ENCODE data around the gene PLCB4. TPM values are rescaled to one million over a fixed set of nuclear protein-coding genes. Genes with fewer than 3 reads are reported as not detected.

Gene PLCB4
- total RNA-seq, 1 donor from 2014 or later: 10.5 TPM

GRCh38 chr20:9024606-9025005, 44.3 kb upstream of the PLCB4 start:
- TF ChIP-seq CTCF (IDR thresholded peaks at IDR 0.05; ENCODE audit: unreplicated experiment): no peak

GRCh38 chr20:9025011-9025410, 43.9 kb upstream of the PLCB4 start:
- Mint-ChIP-seq H3K4me3 (ENCODE audit: unreplicated experiment) (no peak overlapping the region), H3K9me3 (ENCODE audit: unreplicated experiment) (no peaks in the 10 kb centered on the region), H3K36me3 (ENCODE audit: low read depth, unreplicated experiment) (no peaks in the 10 kb centered on the region), H3K4me1 (ENCODE audit: unreplicated experiment) (no peaks in the 10 kb centered on the region), H3K27ac (ENCODE audit: unreplicated experiment) (no peak overlapping the region), H3K27me3 (ENCODE audit: unreplicated experiment) (no peaks in the 10 kb centered on the region)
- TF ChIP-seq CTCF (IDR thresholded peaks at IDR 0.05; ENCODE audit: unreplicated experiment): no peak
- DNase-seq (ENCODE audit: low spot score): no peak

More at GRCh38 chr20:9024606-9025005, 44.3 kb upstream of the PLCB4 start:
- H3K9me3 Mint-ChIP-seq (ENCODE audit: unreplicated experiment): no peaks in the 10 kb centered on the region
- no peaks in the 10 kb centered on the region for H3K4me1 Mint-ChIP-seq (ENCODE audit: unreplicated experiment)
- no peaks in the 10 kb centered on the region for H3K36me3 Mint-ChIP-seq (ENCODE audit: low read depth, unreplicated experiment)
- no peak overlapping the region for H3K4me3 Mint-ChIP-seq (ENCODE audit: unreplicated experiment)
- DNase-seq (ENCODE audit: low spot score): no peak
- H3K27me3 Mint-ChIP-seq (ENCODE audit: unreplicated experiment): no peaks in the 10 kb centered on the region
- no peak overlapping the region for H3K27ac Mint-ChIP-seq (ENCODE audit: unreplicated experiment)

- H3K36me3 Mint-ChIP-seq (ENCODE audit: low read depth, unreplicated experiment): no peaks in the 10 kb centered on the region
- H3K9me3 Mint-ChIP-seq (ENCODE audit: unreplicated experiment): no peaks in the 10 kb centered on the region
- no peak overlapping the region for H3K4me3 Mint-ChIP-seq (ENCODE audit: unreplicated experiment)
- H3K27me3 Mint-ChIP-seq (ENCODE audit: unreplicated experiment): peaks cover 2% of the 10 kb centered on the region
- no peak for TF ChIP-seq CTCF (IDR thresholded peaks at IDR 0.05; ENCODE audit: unreplicated experiment)
- DNase-seq (ENCODE audit: low spot score): no peak
- no peaks in the 10 kb centered on the region for H3K4me1 Mint-ChIP-seq (ENCODE audit: unreplicated experiment)
- no peak overlapping the region for H3K27ac Mint-ChIP-seq (ENCODE audit: unreplicated experiment)
These were observed 43.2 kb upstream of the PLCB4 start for GRCh38 chr20:9025643-9026042.

GRCh38 chr20:9027626-9028025, 41.3 kb upstream of the PLCB4 start:
- H3K4me1 Mint-ChIP-seq (ENCODE audit: unreplicated experiment): no peaks in the 10 kb centered on the region
- TF ChIP-seq CTCF (IDR thresholded peaks at IDR 0.05; ENCODE audit: unreplicated experiment): no peak
- no peak overlapping the region for H3K4me3 Mint-ChIP-seq (ENCODE audit: unreplicated experiment)
- H3K27ac Mint-ChIP-seq (ENCODE audit: unreplicated experiment): no peak overlapping the region
- no peaks in the 10 kb centered on the region for H3K9me3 Mint-ChIP-seq (ENCODE audit: unreplicated experiment)
- H3K27me3 Mint-ChIP-seq (ENCODE audit: unreplicated experiment): peaks cover 2% of the 10 kb centered on the region
- no peak for DNase-seq (ENCODE audit: low spot score)
- H3K36me3 Mint-ChIP-seq (ENCODE audit: low read depth, unreplicated experiment): no peaks in the 10 kb centered on the region

- DNase-seq (ENCODE audit: low spot score): no peak
- Mint-ChIP-seq H3K27ac (ENCODE audit: unreplicated experiment) (no peak overlapping the region), H3K4me1 (ENCODE audit: unreplicated experiment) (no peaks in the 10 kb centered on the region), H3K4me3 (ENCODE audit: unreplicated experiment) (no peak overlapping the region), H3K27me3 (ENCODE audit: unreplicated experiment) (peaks cover 2% of the 10 kb centered on the region), H3K9me3 (ENCODE audit: unreplicated experiment) (no peaks in the 10 kb centered on the region), H3K36me3 (ENCODE audit: low read depth, unreplicated experiment) (no peaks in the 10 kb centered on the region)
- no peak for TF ChIP-seq CTCF (IDR thresholded peaks at IDR 0.05; ENCODE audit: unreplicated experiment)
These were observed 40.5 kb upstream of the PLCB4 start for GRCh38 chr20:9028419-9028818.

Measured in endothelial cell (in vitro differentiated cells).